Epithelial cell of esophagus (primary cell): ENCODE measurements around the gene ZIC3.
"Not testable (repeated sequence)": the region's sequence is repeated elsewhere in the genome, so short reads cannot be mapped to it uniquely, and the experiment has no call there.

Source experiments
- DNase-seq: peaks from one replicate; pipeline ENCODE4 v3.0.0; 2010; ENCODE audit warnings: low read depth
- H3K4me3 ChIP-seq: 2 replicates; pipeline ENCODE4 v1.5.1; 2011; ENCODE audit warnings: mild to moderate bottlenecking, low read length, control low read depth
- CTCF ChIP-seq: IDR thresholded peaks from 2 replicates; pipeline ENCODE4 v1.5.1; 2011; ENCODE audit warnings: low read depth, mild to moderate bottlenecking, low read length, control low read depth, inconsistent platforms; ENCODE audit not compliant: insufficient read depth; ENCODE audit errors: missing control alignments

The ZIC3 gene

GRCh38 chrX:137549851-137550664 is 15.9 kb upstream of the ZIC3 start:
- no peak for DNase-seq
- no peak overlapping the region for H3K4me3 ChIP-seq

DNA sequence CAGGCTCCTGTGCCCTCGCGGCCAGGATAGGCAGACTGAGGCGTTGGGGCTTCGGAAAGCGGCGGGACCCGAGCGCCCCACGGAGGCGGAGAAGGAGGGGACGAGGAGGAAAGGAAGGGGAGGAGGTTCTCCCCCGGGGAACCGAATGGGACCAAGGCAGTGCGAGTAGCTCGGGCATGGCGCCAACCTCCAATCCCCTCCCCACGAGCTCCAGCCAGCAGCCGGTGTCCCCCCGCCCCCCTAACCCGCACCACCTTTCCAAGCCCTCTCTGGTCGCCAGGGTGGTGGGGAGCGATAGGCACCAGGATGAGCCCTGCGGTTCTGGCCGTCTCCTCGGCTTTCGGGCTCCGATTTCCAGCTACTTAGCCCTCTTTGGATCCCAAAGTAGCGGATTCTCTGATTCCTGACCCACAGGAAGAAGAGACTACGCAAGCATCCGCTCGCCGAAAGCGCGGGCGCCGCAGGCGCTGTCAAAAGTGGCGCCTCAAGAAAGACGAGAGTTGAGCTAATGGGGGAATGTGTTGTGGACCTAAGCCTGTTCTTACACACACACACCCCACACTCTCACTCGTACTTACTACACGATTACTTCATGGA is 15.2 kb upstream of the ZIC3 start:
- DNase-seq, result no peak
- no peak overlapping the region for H3K4me3 ChIP-seq
- TF ChIP-seq CTCF, result no peak

More at GRCh38 chrX:137549851-137550664, 15.9 kb upstream of the ZIC3 start:
- TF ChIP-seq CTCF, result no peak

DNA sequence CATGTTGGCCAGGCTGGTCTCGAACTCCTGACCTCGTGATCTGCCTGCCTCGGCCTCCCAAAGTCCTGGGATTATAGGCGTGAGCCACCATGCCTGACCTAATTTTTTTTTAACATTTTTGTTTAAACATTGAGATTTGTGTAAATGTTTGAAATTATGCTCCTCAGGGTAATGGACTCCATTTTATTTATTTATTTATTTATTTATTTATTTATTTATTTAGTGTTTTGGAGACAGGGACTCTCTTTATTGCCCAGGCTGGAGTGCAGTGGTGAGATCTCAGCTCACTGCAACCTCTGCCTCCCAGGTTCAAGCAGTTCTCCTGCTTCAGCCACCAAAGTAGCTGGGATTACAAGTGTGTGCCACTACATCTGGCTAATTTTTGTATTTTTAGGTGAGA is 13.8 kb upstream of the ZIC3 start:
- not testable (repeated sequence) for H3K4me3 ChIP-seq, DNase-seq

GRCh38 chrX:137562096-137562495 is 3.8 kb upstream of the ZIC3 start:
- no peak for TF ChIP-seq CTCF
- no peak for DNase-seq
- H3K4me3 ChIP-seq, result no peak overlapping the region

DNA sequence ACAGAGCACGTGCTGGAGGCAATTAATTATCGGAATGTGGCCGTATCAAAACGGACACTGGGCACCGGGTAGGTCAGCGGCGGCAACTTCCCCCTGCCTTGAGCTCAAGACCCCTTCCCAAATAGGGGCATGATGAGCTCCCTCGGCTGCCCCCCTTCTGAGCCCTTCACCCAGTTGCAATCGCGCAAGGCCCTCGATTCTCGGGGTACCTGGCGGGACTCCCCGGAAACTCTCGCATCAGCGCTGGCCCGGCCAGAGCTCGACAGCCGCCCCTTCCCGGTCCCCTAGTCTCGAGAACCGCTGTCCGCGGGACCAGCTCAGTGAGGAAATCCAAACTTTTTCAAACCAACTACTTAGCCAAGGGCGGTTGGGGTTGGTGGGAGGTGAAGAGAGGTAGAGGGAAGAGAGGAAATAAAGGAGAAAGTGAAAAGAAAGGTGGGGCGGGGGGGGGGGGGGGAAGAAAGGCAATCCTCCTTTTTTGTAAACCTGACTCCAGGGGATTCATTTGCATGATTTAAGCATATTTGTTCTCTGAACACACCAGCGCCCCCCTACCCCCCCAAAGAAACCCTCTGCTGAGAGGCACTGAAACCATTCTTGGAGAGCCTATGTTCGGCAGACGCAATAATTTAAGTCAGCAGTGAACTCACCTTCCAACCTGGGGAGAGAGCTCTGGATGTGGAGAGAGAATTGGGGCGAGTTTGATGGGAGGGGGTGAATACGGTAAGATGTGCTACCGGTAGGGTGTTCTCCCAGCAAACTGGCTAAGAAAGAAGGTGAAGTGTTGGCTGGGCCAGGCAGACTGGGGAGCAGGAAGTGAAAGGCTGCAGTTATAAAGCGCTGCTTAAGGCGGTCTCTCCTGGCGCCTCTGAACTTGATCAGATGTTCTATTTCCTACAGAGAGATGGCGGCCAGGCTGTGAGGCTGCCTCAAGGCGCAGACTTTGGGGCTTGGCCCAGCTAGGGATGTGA is 2.0 kb upstream of the ZIC3 start:
- DNase-seq, result no peak
- H3K4me3 ChIP-seq, result no peak overlapping the region
- no peak for TF ChIP-seq CTCF

DNA sequence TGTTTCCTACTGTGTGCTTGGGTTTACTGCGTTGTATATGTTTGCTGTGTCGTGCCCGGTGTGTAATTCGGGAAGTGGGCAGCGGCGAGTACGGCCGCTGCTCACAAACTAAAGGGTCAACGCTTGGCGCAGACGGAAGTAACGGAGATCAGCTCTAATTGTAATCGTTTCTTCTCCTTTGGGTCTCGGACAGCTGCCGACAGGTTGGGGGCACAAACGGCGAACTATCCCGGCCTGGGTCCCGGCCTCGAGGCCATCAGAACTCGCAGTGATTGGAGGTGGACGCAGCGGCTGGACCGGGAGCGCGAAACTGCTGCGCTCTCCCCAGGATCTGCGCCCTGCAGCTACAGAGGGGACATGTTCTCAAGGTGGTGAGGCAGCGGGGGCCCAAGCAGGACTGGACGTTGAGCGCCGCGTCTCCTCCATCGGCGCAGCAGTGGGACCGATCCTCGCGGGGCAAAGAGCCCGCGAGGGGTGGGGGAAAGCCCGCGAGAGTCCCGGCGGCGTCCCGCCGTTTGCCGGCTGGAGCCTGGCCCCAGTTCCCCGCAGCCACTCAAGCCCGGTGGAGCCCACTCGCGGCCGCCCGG is 516 bp upstream of the ZIC3 start:
- TF ChIP-seq CTCF, result no peak
- no peak for DNase-seq
- H3K4me3 ChIP-seq, result no peak overlapping the region
